ENCODE measurements around the gene RNU11. TPM values are rescaled to one million over a fixed set of nuclear protein-coding genes. Genes with fewer than 3 reads are reported as not detected.
A peak's percentile ranks its signal among the peaks of the same experiment; 100 is the strongest.
"Not testable (repeated sequence)": the region's sequence is repeated elsewhere in the genome, so short reads cannot be mapped to it uniquely, and the experiment has no call there.

Gene RNU11
- total RNA-seq, 2 experiments from 2014 or later = not detected

- Mint-ChIP-seq H3K4me3 (no peak overlapping the region), H3K27ac (no peak overlapping the region), H3K27me3 (ENCODE audit: low read depth) (no peaks in the 10 kb centered on the region), H3K4me1 (ENCODE audit: low read depth) (peaks cover 6% of the 10 kb centered on the region), H3K36me3 (ENCODE audit: low read depth) (no peaks in the 10 kb centered on the region), H3K9me3 (ENCODE audit: insufficient read depth) (no peaks in the 10 kb centered on the region)
- ATAC-seq (no peak), DNase-seq (no peak)
- ChIA-PET POLR2A (interaction anchor here (0.6 to 7.4 kb wide), 4 partner anchors 15 to 335 kb away, joined by 3 to 185 read pairs (median 3); partner anchors contain the start of genes MED18 and RNU11), CTCF (no interaction called here)
These were observed 15.6 kb downstream of the RNU11 start for GRCh38 chr1:28663871-28664470.

DNA sequence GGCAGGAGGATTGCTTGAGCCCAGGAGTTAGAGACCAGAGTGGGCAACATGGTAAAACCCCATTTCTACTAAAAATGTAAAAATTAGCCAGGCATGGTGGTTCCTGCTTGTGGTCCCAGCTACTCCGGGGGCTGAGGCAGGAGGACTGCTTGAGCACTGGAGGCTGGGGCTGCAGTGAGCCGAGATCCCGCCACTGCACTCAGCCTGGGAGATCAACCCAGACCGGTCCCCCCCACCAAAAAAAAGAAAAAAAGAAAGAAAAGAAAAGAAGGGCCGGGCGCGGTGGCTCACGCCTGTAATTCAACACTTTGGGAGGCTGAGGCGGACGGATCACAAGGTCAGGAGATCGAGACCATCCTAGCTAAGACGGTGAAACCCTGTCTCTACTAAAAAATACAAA lies 18.4 kb downstream of the RNU11 start:
- no peaks in the 10 kb centered on the region for H3K9me3 Mint-ChIP-seq (ENCODE audit: insufficient read depth)
- no peak for ATAC-seq
- peaks cover 3% of the 10 kb centered on the region for H3K36me3 Mint-ChIP-seq (ENCODE audit: low read depth)
- no peaks in the 10 kb centered on the region for H3K27me3 Mint-ChIP-seq (ENCODE audit: low read depth)
- no peak overlapping the region for H3K27ac Mint-ChIP-seq
- no peak overlapping the region for H3K4me3 Mint-ChIP-seq
- peaks cover 10% of the 10 kb centered on the region for H3K4me1 Mint-ChIP-seq (ENCODE audit: low read depth)
- ChIA-PET CTCF (interaction anchor here (1.9 kb wide), 1 partner anchor 18 kb away, joined by 8 read pairs; the partner anchor contains the start of gene RNU11), POLR2A (interaction anchor here (1.1 to 7.4 kb wide), 4 partner anchors 10 to 85 kb away, joined by 3 to 185 read pairs (median 22); partner anchors contain the start of genes RNU11 and YTHDF2)
- no peak for DNase-seq

DNA sequence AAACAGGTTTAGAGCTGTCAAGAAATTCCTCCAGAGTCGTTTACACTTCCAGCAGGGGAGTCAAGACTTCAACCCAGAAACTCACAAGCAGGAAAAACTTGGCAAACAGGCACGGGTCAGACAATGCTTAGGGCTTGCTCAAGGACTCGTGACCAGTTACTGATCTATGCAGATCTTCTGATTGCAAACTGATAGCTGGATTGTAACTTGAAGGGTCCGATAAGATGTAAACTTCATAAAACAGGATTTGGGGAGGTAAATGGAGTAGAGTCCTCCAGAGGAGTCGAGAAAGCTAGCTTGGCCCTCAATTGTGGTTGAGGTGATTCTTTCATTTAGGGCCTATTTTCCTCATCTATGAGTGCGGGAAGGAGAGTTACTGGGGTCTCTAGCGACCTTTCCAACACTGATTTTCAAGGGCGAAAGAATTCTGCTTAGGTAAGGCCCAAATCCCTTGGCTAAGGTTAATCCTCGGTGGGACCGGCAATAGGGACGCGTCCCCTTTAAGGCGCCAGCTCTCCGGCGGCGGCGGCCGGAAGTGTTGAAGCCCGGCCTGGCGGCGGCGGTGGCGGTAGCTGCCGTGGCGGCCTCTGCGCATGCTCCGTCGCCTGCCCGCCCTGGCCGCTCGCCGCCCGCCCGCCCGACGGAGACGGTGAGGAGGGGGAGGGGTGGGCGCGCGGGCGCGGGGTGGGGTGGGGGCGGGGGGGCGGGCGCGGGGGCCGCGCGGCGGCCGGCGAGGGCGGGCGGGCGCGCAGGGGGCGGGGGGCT lies 20.0 kb downstream of the RNU11 start, which contains the start of gene GMEB1:
Gene GMEB1 (plus strand): TSS at position 594 of the 765 bp plus-strand sequence. CDS start 14,829 bp downstream, outside the sequence.
- POLR2A ChIA-PET = interaction anchor here (0.6 to 7.4 kb wide), 24 partner anchors 9 to 419 kb away, joined by 3 to 185 read pairs (median 4); partner anchors contain the start of genes MED18, RCC1, RNU11 and SESN2
- Mint-ChIP-seq H3K9me3 (ENCODE audit: insufficient read depth) (no peaks in the 10 kb centered on the region), H3K27ac (peak within 1 kb of the TSS; percentile 96), H3K4me3 (peak within 1 kb of the TSS; percentile 87), H3K36me3 (ENCODE audit: low read depth) (peaks cover 5% of the 10 kb centered on the region), H3K4me1 (ENCODE audit: low read depth) (peaks cover 10% of the 10 kb centered on the region), H3K27me3 (ENCODE audit: low read depth) (no peaks in the 10 kb centered on the region)
- ATAC-seq (peak; percentile 76), DNase-seq (peak; percentile 89)
- CTCF ChIA-PET = interaction anchor here (0.6 to 2.4 kb wide), 9 partner anchors 20 to 209 kb away, joined by 3 to 26 read pairs (median 5); partner anchors contain the start of genes RNU11, TAF12 and YTHDF2

- Mint-ChIP-seq H3K27me3 (ENCODE audit: low read depth) (no peaks in the 10 kb centered on the region), H3K36me3 (ENCODE audit: low read depth) (peaks cover 5% of the 10 kb centered on the region), H3K27ac (peak overlapping the region; percentile 94), H3K4me1 (ENCODE audit: low read depth) (peaks cover 10% of the 10 kb centered on the region), H3K4me3 (peak overlapping the region; percentile 87), H3K9me3 (ENCODE audit: insufficient read depth) (no peaks in the 10 kb centered on the region)
- CTCF ChIA-PET = interaction anchor here (1.3 to 2.4 kb wide), 7 partner anchors 21 to 208 kb away, joined by 3 to 26 read pairs (median 5); partner anchors contain the start of genes RNU11, TAF12 and YTHDF2
- ATAC-seq (peak; percentile 63), DNase-seq (peak; percentile 42)
- POLR2A ChIA-PET = interaction anchor here (0.5 to 7.4 kb wide), 31 partner anchors 9 to 420 kb away, joined by 3 to 185 read pairs (median 4); partner anchors contain the start of genes MED18, RCC1, RNU11 and SESN2
These were observed 20.7 kb downstream of the RNU11 start for GRCh38 chr1:28668956-28669723.

- no peak overlapping the region for H3K4me3 Mint-ChIP-seq
These were observed 22.9 kb downstream of the RNU11 start for GRCh38 chr1:28671254-28671780.

DNA sequence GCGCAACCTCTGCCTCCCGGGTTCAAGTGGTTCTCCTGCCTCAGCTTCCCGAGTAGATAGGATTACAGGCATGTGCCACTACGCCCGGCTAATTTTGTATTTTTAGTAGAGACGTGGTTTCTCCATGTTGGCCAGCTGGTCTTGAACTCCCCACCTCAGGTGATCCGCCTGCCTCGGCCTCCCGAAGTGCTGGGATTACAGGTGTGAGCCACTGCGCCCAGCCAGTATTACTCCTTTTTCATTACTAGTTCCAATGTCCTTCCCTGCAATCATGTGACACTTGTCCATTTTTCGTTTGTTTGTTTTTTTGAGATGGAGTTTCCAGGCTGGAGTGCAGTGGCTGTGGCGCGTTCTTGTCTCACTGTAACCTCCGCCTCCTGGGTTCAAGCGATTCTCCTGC lies 24.6 kb downstream of the RNU11 start:
- H3K27ac Mint-ChIP-seq; POLR2A ChIA-PET; H3K9me3 Mint-ChIP-seq (ENCODE audit: insufficient read depth); ATAC-seq; H3K4me3 Mint-ChIP-seq; DNase-seq; H3K27me3 Mint-ChIP-seq (ENCODE audit: low read depth): not testable (repeated sequence)
- Mint-ChIP-seq H3K36me3 (ENCODE audit: low read depth) (peaks cover 10% of the 10 kb centered on the region), H3K4me1 (ENCODE audit: low read depth) (peaks cover 15% of the 10 kb centered on the region)
- CTCF ChIA-PET = interaction anchor here (0.6 kb wide), 1 partner anchor 64 kb away, joined by 3 read pairs; the partner anchor contains the start of gene YTHDF2

More at GRCh38 chr1:28671254-28671780, 22.9 kb downstream of the RNU11 start:
- DNase-seq = no peak
- no peak overlapping the region for H3K27ac Mint-ChIP-seq
- no peaks in the 10 kb centered on the region for H3K27me3 Mint-ChIP-seq (ENCODE audit: low read depth)
- ChIA-PET POLR2A (interaction anchor here (0.6 to 1.1 kb wide), 5 partner anchors 23 to 246 kb away, joined by 3 to 4 read pairs (median 3); partner anchors contain the start of genes RNU11 and YTHDF2), CTCF (no interaction called here)
- H3K36me3 Mint-ChIP-seq (ENCODE audit: low read depth) = peaks cover 10% of the 10 kb centered on the region
- no peak for ATAC-seq
- H3K4me1 Mint-ChIP-seq (ENCODE audit: low read depth) = peaks cover 16% of the 10 kb centered on the region
- H3K9me3 Mint-ChIP-seq (ENCODE audit: insufficient read depth) = no peaks in the 10 kb centered on the region

- POLR2A ChIA-PET = interaction anchor here (0.7 kb wide), 1 partner anchor 27 kb away, joined by 3 read pairs; the partner anchor contains the start of gene RNU11
- H3K4me1 Mint-ChIP-seq (ENCODE audit: low read depth) = peaks cover 8% of the 10 kb centered on the region
- no peaks in the 10 kb centered on the region for H3K9me3 Mint-ChIP-seq (ENCODE audit: insufficient read depth)
- H3K27ac Mint-ChIP-seq = no peak overlapping the region
- no peak overlapping the region for H3K4me3 Mint-ChIP-seq
- DNase-seq = no peak
- peaks cover 10% of the 10 kb centered on the region for H3K36me3 Mint-ChIP-seq (ENCODE audit: low read depth)
- no peaks in the 10 kb centered on the region for H3K27me3 Mint-ChIP-seq (ENCODE audit: low read depth)
- CTCF ChIA-PET = no interaction called here
- no peak for ATAC-seq
These were observed 27.5 kb downstream of the RNU11 start for GRCh38 chr1:28675924-28676257.

- ChIA-PET CTCF (no interaction called here), POLR2A (no interaction called here)
- DNase-seq = no peak
- Mint-ChIP-seq H3K27me3 (ENCODE audit: low read depth) (no peaks in the 10 kb centered on the region), H3K27ac (no peak overlapping the region), H3K36me3 (ENCODE audit: low read depth) (peaks cover 30% of the 10 kb centered on the region), H3K4me3 (no peak overlapping the region), H3K4me1 (ENCODE audit: low read depth) (peaks cover 6% of the 10 kb centered on the region), H3K9me3 (ENCODE audit: insufficient read depth) (no peaks in the 10 kb centered on the region)
- no peak for ATAC-seq
These were observed 31.8 kb downstream of the RNU11 start for GRCh38 chr1:28680151-28680550.

- no peak for ATAC-seq
- ChIA-PET CTCF (interaction anchor here (1.6 kb wide), 1 partner anchor 54 kb away, joined by 5 read pairs; the partner anchor contains the start of gene YTHDF2), POLR2A (interaction anchor here (0.6 to 1.0 kb wide), 2 partner anchors 35 to 59 kb away, joined by 3 read pairs; partner anchors contain the start of gene RNU11)
- Mint-ChIP-seq H3K27ac (no peak overlapping the region), H3K4me1 (ENCODE audit: low read depth) (no peaks in the 10 kb centered on the region), H3K9me3 (ENCODE audit: insufficient read depth) (no peaks in the 10 kb centered on the region), H3K36me3 (ENCODE audit: low read depth) (peaks cover 44% of the 10 kb centered on the region), H3K27me3 (ENCODE audit: low read depth) (no peaks in the 10 kb centered on the region), H3K4me3 (no peak overlapping the region)
- no peak for DNase-seq
These were observed 34.4 kb downstream of the RNU11 start for GRCh38 chr1:28682840-28683239.

- Mint-ChIP-seq H3K36me3 (ENCODE audit: low read depth) (peaks cover 43% of the 10 kb centered on the region), H3K4me1 (ENCODE audit: low read depth) (no peaks in the 10 kb centered on the region), H3K9me3 (ENCODE audit: insufficient read depth) (no peaks in the 10 kb centered on the region), H3K27me3 (ENCODE audit: low read depth) (no peaks in the 10 kb centered on the region), H3K4me3 (no peak overlapping the region), H3K27ac (no peak overlapping the region)
- ChIA-PET POLR2A (interaction anchor here (1.2 kb wide), 1 partner anchor 16 kb away, joined by 5 read pairs; the partner anchor contains the start of gene GMEB1), CTCF (no interaction called here)
- DNase-seq = no peak
- ATAC-seq = no peak
These were observed 36.5 kb downstream of the RNU11 start for GRCh38 chr1:28684937-28685336.

- H3K27ac Mint-ChIP-seq; ATAC-seq; H3K9me3 Mint-ChIP-seq (ENCODE audit: insufficient read depth); DNase-seq; H3K4me1 Mint-ChIP-seq (ENCODE audit: low read depth); CTCF ChIA-PET; H3K4me3 Mint-ChIP-seq; H3K27me3 Mint-ChIP-seq (ENCODE audit: low read depth): not testable (repeated sequence)
- POLR2A ChIA-PET = interaction anchor here (0.6 kb wide), 1 partner anchor 43 kb away, joined by 3 read pairs; the partner anchor contains the start of gene RNU11
- peaks cover 40% of the 10 kb centered on the region for H3K36me3 Mint-ChIP-seq (ENCODE audit: low read depth)
These were observed 43.2 kb downstream of the RNU11 start for GRCh38 chr1:28691627-28692026.
